Loucy (cell line): ENCODE data around the gene DNAJC5G.

Experiments used
- H2AFZ ChIP-seq: fragments of 200-600 bp; sonication (generic); 2 replicates; pipeline ENCODE4 v1.6.0; 2016; ENCODE audit warnings: antibody characterized with exemption, mild to moderate bottlenecking, low read length, moderate library complexity
- H3F3A ChIP-seq: fragments of 200-600 bp; 2 replicates; pipeline ENCODE4 v1.6.0; 2016; ENCODE audit warnings: antibody characterized with exemption, low read depth, mild to moderate bottlenecking
- H3K27me3 ChIP-seq: fragments of 200-600 bp; sonication (generic); 2 replicates; pipeline ENCODE4 v1.6.1; 2014; ENCODE audit warnings: low read length, mild to moderate bottlenecking; ENCODE audit not compliant: insufficient read depth, poor library complexity, severe bottlenecking
- H3K36me3 ChIP-seq: fragments of 200-600 bp; sonication (generic); 2 replicates; pipeline ENCODE4 v1.6.1; 2016; ENCODE audit warnings: low read length; ENCODE audit not compliant: insufficient read depth
- H3K4me1 ChIP-seq: fragments of 200-600 bp; sonication (generic); 2 replicates; pipeline ENCODE4 v1.5.1; 2014; ENCODE audit warnings: low read length, mild to moderate bottlenecking; ENCODE audit not compliant: insufficient read depth, poor library complexity, severe bottlenecking
- H3K4me2 ChIP-seq: fragments of 200-600 bp; sonication (generic); 2 replicates; pipeline ENCODE4 v1.6.0; 2014; ENCODE audit warnings: antibody characterized with exemption, low read length, low read depth, mild to moderate bottlenecking; ENCODE audit not compliant: poor library complexity, severe bottlenecking
- H3K4me3 ChIP-seq: fragments of 200-600 bp; sonication (generic); 2 replicates; pipeline ENCODE4 v1.5.1; 2014; ENCODE audit warnings: low read length, mild to moderate bottlenecking, mixed read lengths; ENCODE audit not compliant: poor library complexity, severe bottlenecking
- H3K79me2 ChIP-seq: fragments of 200-600 bp; sonication (generic); 2 replicates; pipeline ENCODE4 v1.6.1; 2014; ENCODE audit warnings: low read length; ENCODE audit not compliant: insufficient read depth
- H3K9ac ChIP-seq: fragments of 200-600 bp; sonication (generic); 2 replicates; pipeline ENCODE4 v1.6.0; 2014; ENCODE audit warnings: mild to moderate bottlenecking, low read depth, low read length, moderate library complexity; ENCODE audit not compliant: poor library complexity, severe bottlenecking
- H3K9me2 ChIP-seq: fragments of 200-600 bp; sonication (generic); replicated peaks from 2 replicates; pipeline ENCODE4 v1.6.1; 2016; ENCODE audit warnings: low read depth, low read length, mixed read lengths
- H3K9me3 ChIP-seq: fragments of 200-600 bp; sonication (generic); 2 replicates; pipeline ENCODE4 v1.6.1; 2014; ENCODE audit warnings: mild to moderate bottlenecking, antibody characterized with exemption, low read length, low read depth; ENCODE audit not compliant: insufficient read depth
- H4K20me1 ChIP-seq: fragments of 200-600 bp; sonication (generic); 2 replicates; pipeline ENCODE4 v1.6.0; 2014; ENCODE audit warnings: antibody characterized with exemption, low read length, mild to moderate bottlenecking; ENCODE audit not compliant: insufficient read depth, poor library complexity, severe bottlenecking
- CTCF ChIP-seq: fragments of 200-600 bp; sonication (generic); conservative IDR thresholded peaks from 2 replicates; pipeline ENCODE4 v1.5.1; 2014; ENCODE audit warnings: mild to moderate bottlenecking, antibody characterized with exemption, low read length
- EZH2phosphoT487 ChIP-seq: fragments of 200-600 bp; IDR thresholded peaks from 2 replicates; pipeline ENCODE4 v1.6.1; 2018; ENCODE audit warnings: antibody characterized with exemption, mild to moderate bottlenecking, moderate library complexity, borderline replicate concordance

The DNAJC5G gene

GRCh38 chr2:27312152-27312551, 36.9 kb downstream of the DNAJC5G start:
- Histone ChIP-seq H2AFZ (no peak overlapping the region), H3K4me1 (peaks cover 9% of the 10 kb centered on the region), H3K9me3 (no peaks in the 10 kb centered on the region), H3F3A (no peaks in the 10 kb centered on the region), H3K27me3 (no peaks in the 10 kb centered on the region), H3K4me3 (no peak overlapping the region), H3K4me2 (no peak overlapping the region), H4K20me1 (no peaks in the 10 kb centered on the region), H3K36me3 (no peaks in the 10 kb centered on the region), H3K9me2 (no peaks in the 10 kb centered on the region), H3K9ac (no peak overlapping the region), H3K79me2 (no peaks in the 10 kb centered on the region)
- TF ChIP-seq CTCF (no peak), EZH2phosphoT487 (no peak)

GRCh38 chr2:27313882-27314645, 38.8 kb downstream of the DNAJC5G start:
- Histone ChIP-seq H3K27me3 (no peaks in the 10 kb centered on the region), H3K4me3 (no peak overlapping the region), H3K9me2 (no peaks in the 10 kb centered on the region), H3K9me3 (no peaks in the 10 kb centered on the region), H3K4me1 (peaks cover 9% of the 10 kb centered on the region), H3K36me3 (no peaks in the 10 kb centered on the region), H2AFZ (no peak overlapping the region), H3K9ac (no peak overlapping the region), H4K20me1 (no peaks in the 10 kb centered on the region), H3K4me2 (peak overlapping the region; percentile 20), H3F3A (no peaks in the 10 kb centered on the region), H3K79me2 (no peaks in the 10 kb centered on the region)
- TF ChIP-seq CTCF (no peak), EZH2phosphoT487 (no peak)

GRCh38 chr2:27314709-27315108, 39.5 kb downstream of the DNAJC5G start:
- peaks cover 9% of the 10 kb centered on the region for H3K4me1 ChIP-seq
- peak overlapping the region; percentile 20 for H3K4me2 ChIP-seq
- no peaks in the 10 kb centered on the region for H3K36me3 ChIP-seq
- no peaks in the 10 kb centered on the region for H3F3A ChIP-seq
- no peaks in the 10 kb centered on the region for H3K27me3 ChIP-seq
- TF ChIP-seq EZH2phosphoT487 (no peak), CTCF (no peak)
- no peaks in the 10 kb centered on the region for H3K79me2 ChIP-seq
- no peak overlapping the region for H3K9ac ChIP-seq
- no peak overlapping the region for H2AFZ ChIP-seq
- no peaks in the 10 kb centered on the region for H4K20me1 ChIP-seq
- no peaks in the 10 kb centered on the region for H3K9me3 ChIP-seq
- no peak overlapping the region for H3K4me3 ChIP-seq
- H3K9me2 ChIP-seq = no peaks in the 10 kb centered on the region
